PC-9 (cell line): ENCODE results near the gene SAMHD1.

Source experiments
- CTCF ChIP-seq: fragments of 200-600 bp; sonication (generic); conservative IDR thresholded peaks from 2 replicates; pipeline ENCODE4 v1.6.1; 2017; ENCODE audit warnings: mixed run types, antibody characterized with exemption, mild to moderate bottlenecking, moderate library complexity
- EZH2 ChIP-seq: fragments of 200-600 bp; sonication (generic); IDR thresholded peaks from 2 replicates; pipeline ENCODE4 v1.8.0; 2017; ENCODE audit warnings: antibody characterized with exemption, low read depth

- TF ChIP-seq CTCF (no peak), EZH2 (no peak)
Measured at GRCh38 chr20:36847009-36847709, 104.3 kb downstream of the SAMHD1 start.
